ENCODE measurements around the gene RIT2.

RIT2 gene

GRCh38 chr18:42891705-42892104 is 223.8 kb downstream of the RIT2 start:
- no peak for TF ChIP-seq CTCF (IDR thresholded peaks at IDR 0.05; ENCODE audit: low read length, missing control alignments)
- DNase-seq (ENCODE audit: low read depth) = no peak

GRCh38 chr18:42883169-42883568 is 232.3 kb downstream of the RIT2 start:
- no peak for DNase-seq (ENCODE audit: low read depth)
- no peak overlapping the region for H3K4me3 ChIP-seq (replicated peaks; ENCODE audit: low read depth, low read length)
- no peak for TF ChIP-seq CTCF (IDR thresholded peaks at IDR 0.05; ENCODE audit: low read length, missing control alignments)

More at GRCh38 chr18:42891705-42892104, 223.8 kb downstream of the RIT2 start:
- no peak overlapping the region for H3K4me3 ChIP-seq (replicated peaks; ENCODE audit: low read depth, low read length)

GRCh38 chr18:42882122-42882521 is 233.4 kb downstream of the RIT2 start:
- no peak for DNase-seq (ENCODE audit: low read depth)
- no peak for TF ChIP-seq CTCF (IDR thresholded peaks at IDR 0.05; ENCODE audit: low read length, missing control alignments)
- no peak overlapping the region for H3K4me3 ChIP-seq (replicated peaks; ENCODE audit: low read depth, low read length)

GRCh38 chr18:42872838-42873237 is 242.6 kb downstream of the RIT2 start:
- TF ChIP-seq CTCF (IDR thresholded peaks at IDR 0.05; ENCODE audit: low read length, missing control alignments) = no peak
- no peak overlapping the region for H3K4me3 ChIP-seq (replicated peaks; ENCODE audit: low read depth, low read length)
- DNase-seq (ENCODE audit: low read depth) = no peak

- no peak for DNase-seq (ENCODE audit: low read depth)
- H3K4me3 ChIP-seq (replicated peaks; ENCODE audit: low read depth, low read length) = no peak overlapping the region
- TF ChIP-seq CTCF (IDR thresholded peaks at IDR 0.05; ENCODE audit: low read length, missing control alignments) = no peak
These were observed 250.6 kb downstream of the RIT2 start for GRCh38 chr18:42864876-42865275.

- TF ChIP-seq CTCF (IDR thresholded peaks at IDR 0.05; ENCODE audit: low read length, missing control alignments) = no peak
- DNase-seq (ENCODE audit: low read depth) = no peak
- H3K4me3 ChIP-seq (replicated peaks; ENCODE audit: low read depth, low read length) = no peak overlapping the region
These were observed 254.2 kb downstream of the RIT2 start for GRCh38 chr18:42861271-42861670.

- H3K4me3 ChIP-seq (replicated peaks; ENCODE audit: low read depth, low read length) = no peak overlapping the region
- no peak for TF ChIP-seq CTCF (IDR thresholded peaks at IDR 0.05; ENCODE audit: low read length, missing control alignments)
- DNase-seq (ENCODE audit: low read depth) = no peak
These were observed 254.9 kb downstream of the RIT2 start for GRCh38 chr18:42860548-42860947.

All from fibroblast of pulmonary artery (primary cell).